ENCODE data around the gene KCTD8. TPM values are rescaled to one million over a fixed set of nuclear protein-coding genes. Genes with fewer than 3 reads are reported as not detected.
A peak's percentile ranks its signal among the peaks of the same experiment; 100 is the strongest.

KCTD8 gene
- total and polyA plus RNA-seq, 2 donors (not counting 3 experiments of a cell fraction or from before 2014, with no cell fraction given): 0.36 to 0.80 TPM

GRCh38 chr4:44160776-44161367 lies 287.7 kb downstream of the KCTD8 start:
- peaks cover 57% of the 10 kb centered on the region for H3K4me1 ChIP-seq (ENCODE audit: control insufficient read depth, extremely low read depth, insufficient read depth, low read length)
- ChIA-PET POLR2A (interaction anchor here (0.6 kb wide), 1 partner anchor 95 kb away, joined by 3 read pairs; no protein-coding TSS in a partner anchor), CTCF (no interaction called here)
- peak overlapping the region; percentile 51 for H3K27ac ChIP-seq (ENCODE audit: insufficient read depth, low read depth, low read length)
- no peaks in the 10 kb centered on the region for H3K27me3 ChIP-seq (ENCODE audit: control insufficient read depth in 2 of 2, insufficient read depth in 2 of 2, low read length in 2 of 2)
- DNase-seq (ENCODE audit: low read depth, low spot score): peak; percentile 71
- TF ChIP-seq FOS (IDR thresholded peaks at IDR 0.05; ENCODE audit: borderline replicate concordance, insufficient read depth, low read length) (no peak), JUN (IDR thresholded peaks at IDR 0.05; ENCODE audit: borderline replicate concordance, insufficient read depth, insufficient read length, low read depth) (peak; percentile 32), POLR2A (IDR thresholded peaks at IDR 0.05; ENCODE audit: low read depth, low read length) (no peak), CTCF (IDR thresholded peaks at IDR 0.05; ENCODE audit: extremely low read depth in 1 of 2, insufficient read depth in 1 of 2, low read depth in 1 of 2, low read length in 2 of 2) (no peak), POLR2AphosphoS5 (IDR thresholded peaks at IDR 0.05; ENCODE audit: insufficient read depth, low read depth, low read length) (no peak), MYC (IDR thresholded peaks at IDR 0.05; ENCODE audit: low read depth, low read length) (no peak), MAX (IDR thresholded peaks at IDR 0.05; ENCODE audit: insufficient read depth, insufficient read length) (no peak), GATA2 (IDR thresholded peaks at IDR 0.05; ENCODE audit: insufficient read depth, insufficient read length, low read depth, low read length) (peak; percentile 22)
- no peaks in the 10 kb centered on the region for H3K79me2 ChIP-seq (ENCODE audit: control insufficient read depth, insufficient read depth, low read length)
- dilution Hi-C loops (cut with MboI; ENCODE audit: extremely low pct_ligation_motif_present, low sequenced_read_pairs): no loop called here
- intact Hi-C loops (cut with micrococcal nuclease): loop anchor here (2.0 to 10.0 kb wide), 2 partner anchors 14 to 1826 kb away; no protein-coding TSS in a partner anchor
- H3K4me2 ChIP-seq (ENCODE audit: insufficient read depth, low read length): peak overlapping the region; percentile 72
- no peaks in the 10 kb centered on the region for H4K20me1 ChIP-seq (replicated peaks; ENCODE audit: control insufficient read depth, extremely low read depth, insufficient read depth, low read length)
- H3K9me3 ChIP-seq (replicated peaks; ENCODE audit: control insufficient read depth, insufficient read depth, low read length): no peaks in the 10 kb centered on the region
- H3K9me1 ChIP-seq (replicated peaks; ENCODE audit: control insufficient read depth, extremely low read depth, insufficient read depth, low read length): no peaks in the 10 kb centered on the region
- peak overlapping the region; percentile 46 for H3K9ac ChIP-seq (replicated peaks; ENCODE audit: extremely low read depth, insufficient read depth, low read length)
- H3K36me3 ChIP-seq (ENCODE audit: control insufficient read depth in 2 of 2, extremely low read depth in 1 of 2, insufficient read depth in 2 of 2, low read length in 2 of 2): no peaks in the 10 kb centered on the region
- FAIRE-seq: peak; percentile 21
- H2AFZ ChIP-seq (ENCODE audit: low read depth, low read length): peak overlapping the region; percentile 38
- peak overlapping the region in 1 of 3 experiments; percentile 33 for H3K4me3 ChIP-seq (replicated peaks in 1 of 3; ENCODE audit: insufficient read depth in 1 of 3, low read depth in 1 of 3, low read length in 3 of 3)
- BruUV-seq (replicated peaks): TSS peak; percentile 35
